ENCODE data around the gene DNAAF8. TPM values are rescaled to one million over a fixed set of nuclear protein-coding genes. Genes with fewer than 3 reads are reported as not detected.

Gene DNAAF8
- polyA plus RNA-seq (2014; cell fraction: cytosol; rRNA removed), result 0.14 and 0.36 TPM in 2 replicates
- 0.43 and 0.60 TPM in 2 replicates for polyA plus RNA-seq (2014; cell fraction: nucleus; rRNA removed)

GRCh38 chr16:4734063-4734729 lies at the start of gene DNAAF8, which contains the start of gene ANKS3:
Gene DNAAF8, plus strand, starts transcription at chr16:4734537. Its CDS starts 1,978 bp downstream, at chr16:4736515.
Gene ANKS3, minus strand, starts transcription at chr16:4734271. Its CDS starts 4,122 bp downstream, at chr16:4730149.
- peak; percentile 95 for DNase-seq (ENCODE audit: low spot score)

GRCh38 chr16:4684763-4685162 lies 49.6 kb upstream of the DNAAF8 start:
- no peak for DNase-seq (ENCODE audit: low spot score)

GRCh38 chr16:4685292-4685691 lies 49.0 kb upstream of the DNAAF8 start:
- DNase-seq (ENCODE audit: low spot score), result no peak

- DNase-seq (ENCODE audit: low spot score), result no peak
Observed at GRCh38 chr16:4685776-4686496, 48.4 kb upstream of the DNAAF8 start.

- DNase-seq (ENCODE audit: low spot score), result no peak
Observed at GRCh38 chr16:4686497-4687210, 47.7 kb upstream of the DNAAF8 start.

GRCh38 chr16:4687416-4687815 lies 46.9 kb upstream of the DNAAF8 start:
- no peak for DNase-seq (ENCODE audit: low spot score)

- no peak for DNase-seq (ENCODE audit: low spot score)
Observed at GRCh38 chr16:4687946-4688673, 46.2 kb upstream of the DNAAF8 start.

- DNase-seq (ENCODE audit: low spot score), result no peak
Observed at GRCh38 chr16:4688674-4689045, 45.7 kb upstream of the DNAAF8 start.

GRCh38 chr16:4689091-4689671 lies 45.2 kb upstream of the DNAAF8 start:
- no peak for DNase-seq (ENCODE audit: low spot score)

- no peak for DNase-seq (ENCODE audit: low spot score)
Observed at GRCh38 chr16:4689864-4690704, 44.3 kb upstream of the DNAAF8 start.

- DNase-seq (ENCODE audit: low spot score), result no peak
Observed at GRCh38 chr16:4690946-4691665, 43.2 kb upstream of the DNAAF8 start.

GRCh38 chr16:4691666-4692412 lies 42.5 kb upstream of the DNAAF8 start:
- no peak for DNase-seq (ENCODE audit: low spot score)

- DNase-seq (ENCODE audit: low spot score), result no peak
Observed at GRCh38 chr16:4692460-4693295, 41.7 kb upstream of the DNAAF8 start.

GRCh38 chr16:4693296-4693955 lies 40.9 kb upstream of the DNAAF8 start, which contains the start of gene NUDT16L1:
Gene NUDT16L1, plus strand, starts transcription at chr16:4693562. Its CDS starts 165 bp downstream, at chr16:4693727.
- DNase-seq (ENCODE audit: low spot score), result peak; percentile 93

- DNase-seq (ENCODE audit: low spot score), result no peak
Observed at GRCh38 chr16:4693956-4694641, 40.2 kb upstream of the DNAAF8 start.

GRCh38 chr16:4694642-4695451 lies 39.5 kb upstream of the DNAAF8 start:
- no peak for DNase-seq (ENCODE audit: low spot score)

Measured in SK-N-DZ (cell line).